GM19043 (cell line): ENCODE results near the gene LRRC45.
"Not testable (repeated sequence)": the region's sequence is repeated elsewhere in the genome, so short reads cannot be mapped to it uniquely, and the experiment has no call there.

Experiments
- ATAC-seq: cut with Tn5 transposase; IDR thresholded peaks from one replicate; pipeline ENCODE4 v1.9.1; 2021; ENCODE audit warnings: low read depth; ENCODE audit not compliant: unreplicated experiment

The LRRC45 gene

DNA sequence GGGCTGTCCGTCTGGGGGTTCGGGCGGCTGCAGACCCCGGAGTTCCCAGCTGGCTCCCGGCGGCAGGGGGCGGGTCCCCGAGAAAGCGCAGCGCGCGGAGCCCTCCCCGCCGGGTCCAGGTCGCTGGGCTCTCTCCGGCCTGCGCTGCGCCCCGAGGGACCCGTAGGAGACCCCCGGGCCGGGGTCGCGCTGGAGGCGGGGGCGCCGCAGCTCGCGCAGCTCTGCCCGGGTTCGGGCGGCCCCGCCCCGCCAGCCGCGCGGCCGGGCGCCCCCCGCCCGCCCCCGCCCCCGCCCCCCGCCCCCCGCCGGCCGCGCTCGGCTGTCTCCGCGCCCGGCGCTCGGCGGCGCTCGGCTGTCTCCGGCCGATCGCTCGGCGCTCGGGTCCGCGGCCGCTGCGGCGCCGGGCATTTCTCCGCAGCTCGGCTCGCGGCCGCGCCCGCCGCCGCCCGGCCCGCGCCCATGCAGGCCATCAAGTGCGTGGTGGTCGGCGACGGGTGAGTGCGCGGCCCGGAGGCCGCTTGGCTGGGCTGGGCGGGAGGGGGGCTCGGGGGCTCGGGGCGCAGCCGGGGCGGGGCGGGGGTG, 8.3 kb downstream of the LRRC45 start, which contains the start of gene RAC3:
Gene RAC3 (plus strand): TSS at position 376 of the 582 bp plus-strand sequence. CDS start 84 bp downstream, at position 460.
- ATAC-seq, result no peak

DNA sequence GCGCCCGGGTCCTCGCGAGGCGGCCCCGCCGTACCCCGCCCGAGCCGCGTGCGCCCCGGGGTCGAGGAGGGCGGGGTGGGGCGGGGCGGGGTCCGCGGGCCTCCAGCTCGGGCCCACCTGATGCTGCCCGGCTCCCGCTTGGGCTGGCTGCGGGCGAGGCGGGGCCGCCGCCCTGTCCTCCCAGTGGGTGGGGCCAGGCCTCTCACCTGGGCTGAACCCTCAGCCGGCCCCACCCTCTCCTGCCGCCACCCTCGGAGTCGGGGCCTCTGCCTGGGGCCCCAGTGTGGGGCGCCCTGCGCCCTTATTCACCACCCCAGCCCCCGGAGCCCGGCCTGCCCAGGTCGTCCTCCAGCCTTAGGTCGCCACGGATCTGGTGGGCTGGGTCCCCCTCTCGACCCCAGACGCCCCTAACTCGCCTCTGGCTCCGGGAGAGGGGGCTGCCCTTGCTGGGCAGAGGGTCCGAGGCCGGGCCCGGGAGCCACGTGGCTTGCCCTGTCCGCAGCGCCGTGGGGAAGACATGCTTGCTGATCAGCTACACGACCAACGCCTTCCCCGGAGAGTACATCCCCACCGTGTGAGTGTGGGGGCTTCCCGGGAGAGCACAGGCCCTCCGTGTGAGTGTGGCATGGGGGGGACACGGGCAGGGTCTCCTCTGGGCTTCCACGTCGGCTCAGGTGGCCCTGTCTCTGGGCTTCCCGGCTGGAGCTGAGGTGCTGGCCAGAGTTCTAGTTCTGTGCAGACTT, 9.0 kb downstream of the LRRC45 start:
- ATAC-seq, result no peak

DNA sequence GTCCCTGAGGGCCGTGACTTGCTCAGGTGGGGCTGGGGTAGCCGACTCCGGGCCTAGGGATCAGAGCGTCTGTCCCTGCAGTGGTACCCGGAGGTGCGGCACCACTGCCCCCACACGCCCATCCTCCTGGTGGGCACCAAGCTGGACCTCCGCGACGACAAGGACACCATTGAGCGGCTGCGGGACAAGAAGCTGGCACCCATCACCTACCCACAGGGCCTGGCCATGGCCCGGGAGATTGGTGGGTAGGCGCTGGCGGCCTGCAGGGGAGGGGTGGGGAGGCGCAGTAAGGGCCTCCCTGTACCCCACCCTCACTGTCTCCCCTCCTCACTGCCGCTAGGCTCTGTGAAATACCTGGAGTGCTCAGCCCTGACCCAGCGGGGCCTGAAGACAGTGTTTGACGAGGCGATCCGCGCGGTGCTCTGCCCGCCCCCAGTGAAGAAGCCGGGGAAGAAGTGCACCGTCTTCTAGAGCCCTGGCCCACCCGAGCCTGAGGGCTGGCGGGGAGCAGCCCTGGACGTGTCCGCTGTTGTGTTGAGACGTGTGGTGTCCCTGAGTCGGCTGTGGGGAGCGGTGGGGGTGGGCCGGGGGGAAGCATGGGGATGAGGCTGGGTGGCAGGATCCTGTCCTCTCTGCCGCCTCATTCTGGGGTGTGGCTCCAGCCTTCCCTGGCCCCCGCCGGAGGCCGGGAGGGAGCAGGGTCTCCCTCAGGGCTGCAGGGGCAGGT, 10.4 kb downstream of the LRRC45 start:
- no peak for ATAC-seq

DNA sequence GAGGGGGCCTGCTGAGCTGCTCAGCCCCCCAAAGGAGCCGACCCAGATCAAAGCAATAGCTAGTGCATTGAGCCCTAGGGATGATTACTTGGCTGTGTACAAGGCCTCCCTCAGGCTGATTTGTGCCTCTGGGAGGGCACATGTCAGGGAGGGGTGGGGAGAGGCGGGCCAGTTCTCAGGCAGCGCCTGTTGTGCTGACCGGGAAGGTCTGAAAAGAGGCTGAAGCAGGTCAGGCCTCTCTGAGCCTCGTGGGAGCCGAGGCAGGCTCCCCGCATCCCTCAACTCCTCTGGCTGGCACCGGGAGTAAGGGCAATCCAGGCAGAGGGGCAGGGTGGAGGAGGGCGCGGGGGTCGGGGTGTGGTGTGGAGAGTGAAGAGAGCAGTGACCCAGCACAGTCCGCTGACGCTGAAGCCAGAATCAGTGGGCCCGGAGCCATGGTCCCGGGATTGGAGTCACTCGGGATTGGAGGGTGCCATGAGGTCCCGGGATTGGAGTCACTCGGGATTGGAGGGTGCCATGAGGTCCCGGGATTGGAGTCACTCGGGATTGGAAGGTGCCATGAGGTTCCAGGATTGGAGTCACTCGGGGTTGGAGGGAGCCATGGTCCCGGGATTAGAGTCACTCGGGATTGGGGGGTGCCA, 11.4 kb downstream of the LRRC45 start:
- no peak for ATAC-seq

DNA sequence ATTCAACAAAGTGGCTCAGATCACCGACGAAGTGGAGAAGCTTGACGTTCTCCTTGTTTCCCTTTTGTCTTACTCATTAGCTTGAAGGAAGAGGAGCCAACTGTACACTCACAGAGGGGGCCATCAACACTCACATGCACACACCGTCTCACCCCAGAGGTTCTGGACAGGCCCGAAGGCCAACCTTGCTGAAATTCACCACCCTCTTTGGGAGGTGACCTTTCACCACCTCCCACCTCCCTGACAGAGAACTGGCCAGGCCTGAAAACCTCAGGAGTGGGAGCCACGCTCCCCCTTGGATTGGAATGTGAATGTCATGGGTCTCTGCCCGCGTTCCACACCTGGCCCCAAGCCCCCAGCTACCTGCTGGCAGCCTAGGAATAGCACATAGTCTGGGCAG, 12.4 kb downstream of the LRRC45 start:
- no peak for ATAC-seq

DNA sequence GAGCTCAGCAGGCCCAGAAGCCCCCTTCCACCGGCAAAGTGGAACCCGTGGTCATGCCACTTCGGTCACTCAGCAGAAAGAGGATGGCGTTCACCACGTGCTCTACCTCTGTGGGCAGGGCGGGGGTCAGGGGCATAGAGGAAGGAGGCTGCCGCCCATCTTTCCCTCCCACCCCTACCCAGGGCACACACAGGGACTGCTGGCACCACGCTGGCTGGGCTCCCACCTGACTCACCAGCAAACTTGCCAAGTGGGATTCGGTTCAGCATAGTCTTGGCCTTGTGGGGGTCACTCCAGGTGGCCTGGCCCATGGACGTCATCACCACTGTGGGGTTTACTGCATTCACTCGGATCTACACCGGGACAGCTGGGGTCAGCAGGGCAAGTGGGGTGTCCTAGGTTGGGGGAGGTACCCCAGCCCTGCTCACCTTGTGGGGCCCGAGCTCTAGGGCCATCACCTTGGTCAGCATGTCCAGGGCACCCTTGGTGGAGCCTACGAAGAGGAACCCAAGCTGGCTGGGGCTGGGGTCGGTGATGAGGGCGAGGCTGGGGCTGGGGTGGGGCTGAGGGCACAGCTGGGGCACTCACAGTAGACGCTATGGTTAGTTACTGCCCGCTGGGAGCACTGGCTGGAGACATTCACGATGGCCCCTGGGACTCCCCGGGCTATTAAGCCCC, 13.0 kb downstream of the LRRC45 start:
- no peak for ATAC-seq

DNA sequence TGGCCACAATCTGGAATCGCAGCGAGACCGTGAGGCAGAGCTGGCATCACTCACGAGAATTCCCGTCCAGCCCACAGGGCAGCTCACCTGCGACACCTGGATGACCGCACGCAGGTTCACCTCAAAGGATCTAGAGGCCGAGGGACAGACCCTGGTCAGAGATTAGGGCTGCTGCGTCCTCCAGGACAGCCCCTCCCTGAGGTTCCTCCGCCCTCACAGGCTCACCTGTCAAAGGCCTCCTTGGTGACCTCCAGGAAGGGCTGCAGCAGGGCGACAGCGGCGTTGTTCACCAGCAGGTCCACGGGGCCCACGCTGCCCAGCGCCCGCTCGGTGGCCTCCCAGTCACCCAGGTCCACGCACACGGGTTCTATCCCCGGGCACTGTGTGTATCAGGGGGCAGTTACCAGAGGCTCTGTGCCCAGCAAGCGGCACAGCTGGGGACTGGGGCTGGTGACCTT, 13.6 kb downstream of the LRRC45 start:
- ATAC-seq, result no peak

DNA sequence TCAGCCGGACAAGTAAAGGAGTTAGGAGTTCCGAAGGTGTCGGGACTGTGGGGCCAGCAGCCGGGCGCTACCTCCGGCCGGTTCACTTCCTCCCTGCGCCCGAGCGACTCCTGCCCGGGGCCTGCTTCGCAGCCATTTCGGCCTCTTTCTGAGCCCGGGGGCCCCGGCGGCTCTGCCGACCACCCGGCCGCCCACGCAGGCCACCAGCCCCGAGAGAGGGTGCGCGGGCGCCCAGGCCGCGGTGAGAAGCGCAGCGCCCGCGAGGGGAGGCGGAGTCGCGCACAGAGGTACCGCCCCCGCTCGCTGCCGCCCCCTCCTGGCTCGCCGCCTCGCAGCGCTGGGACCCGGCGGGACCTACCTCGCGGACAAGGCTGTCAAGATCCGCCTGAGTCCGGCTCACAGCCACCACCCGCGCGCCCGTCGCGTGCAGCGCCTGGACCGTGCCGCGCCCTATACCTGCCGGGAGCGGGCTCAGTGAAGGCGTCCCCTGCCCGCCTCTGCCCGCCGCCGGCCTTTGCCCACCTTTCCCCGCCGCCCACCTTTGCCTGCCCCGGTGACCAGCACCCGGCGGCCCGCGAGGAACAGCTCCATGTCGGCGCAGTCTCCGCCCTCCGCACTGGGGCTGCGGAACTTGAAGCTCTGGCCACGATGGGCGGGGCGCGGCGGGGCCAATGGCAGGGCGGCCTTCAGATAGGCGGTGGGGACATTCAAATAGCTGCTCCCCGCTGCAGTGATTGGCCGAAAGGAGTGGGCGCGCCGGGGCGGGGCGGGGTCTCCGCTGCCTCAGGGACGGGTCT, 14.2 kb downstream of the LRRC45 start, which contains the start of gene DCXR:
Gene DCXR (minus strand): TSS at position 606 of the 797 bp plus-strand sequence. CDS start 15 bp downstream, at position 591.
- ATAC-seq, result peak; percentile 85

DNA sequence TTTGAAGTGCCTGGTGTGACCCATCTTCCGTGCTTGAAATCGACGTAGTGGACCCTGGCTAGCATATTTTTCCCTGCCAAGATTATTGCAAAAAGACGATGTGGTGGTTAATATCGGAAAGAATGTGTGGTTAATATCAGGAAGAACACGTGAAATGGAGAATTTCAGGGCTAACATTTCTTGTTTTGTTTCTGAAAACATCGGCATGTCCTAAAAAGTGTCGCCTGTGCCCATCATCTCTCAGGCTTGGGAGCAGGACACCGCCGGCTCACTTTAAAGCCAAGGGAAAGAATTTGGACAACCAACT, 14.7 kb downstream of the LRRC45 start:
- no peak for ATAC-seq

DNA sequence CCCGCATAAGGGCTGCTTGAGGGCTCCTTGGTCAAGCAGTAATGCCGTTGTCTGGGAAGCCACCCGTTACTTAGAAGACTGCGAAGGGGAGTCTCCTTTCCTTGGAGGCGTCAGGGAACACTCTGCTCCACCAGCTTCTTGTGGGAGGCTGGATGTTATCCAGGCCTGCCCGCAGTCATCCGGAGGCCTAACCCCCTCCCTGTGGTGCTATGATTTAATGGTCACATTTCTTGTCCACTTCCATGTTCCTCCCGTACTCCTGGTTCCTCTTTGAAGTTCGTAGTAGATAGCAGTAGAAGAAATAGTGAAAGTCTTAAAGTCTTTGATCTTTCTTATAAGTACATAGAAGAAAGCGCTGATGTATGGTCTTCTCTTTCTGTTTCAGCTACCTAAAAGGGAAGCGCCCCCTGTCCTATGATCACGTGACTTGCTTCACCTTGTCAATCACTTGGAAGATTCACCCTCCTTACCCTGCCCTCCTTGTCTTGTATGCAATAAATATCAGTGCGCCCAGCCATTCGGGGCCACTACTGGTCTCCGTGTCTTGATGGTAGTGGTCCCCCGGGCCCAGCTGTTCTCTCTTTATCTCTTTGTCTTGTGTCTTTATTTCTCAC, 15.8 kb downstream of the LRRC45 start:
- ATAC-seq, result not testable (repeated sequence)

DNA sequence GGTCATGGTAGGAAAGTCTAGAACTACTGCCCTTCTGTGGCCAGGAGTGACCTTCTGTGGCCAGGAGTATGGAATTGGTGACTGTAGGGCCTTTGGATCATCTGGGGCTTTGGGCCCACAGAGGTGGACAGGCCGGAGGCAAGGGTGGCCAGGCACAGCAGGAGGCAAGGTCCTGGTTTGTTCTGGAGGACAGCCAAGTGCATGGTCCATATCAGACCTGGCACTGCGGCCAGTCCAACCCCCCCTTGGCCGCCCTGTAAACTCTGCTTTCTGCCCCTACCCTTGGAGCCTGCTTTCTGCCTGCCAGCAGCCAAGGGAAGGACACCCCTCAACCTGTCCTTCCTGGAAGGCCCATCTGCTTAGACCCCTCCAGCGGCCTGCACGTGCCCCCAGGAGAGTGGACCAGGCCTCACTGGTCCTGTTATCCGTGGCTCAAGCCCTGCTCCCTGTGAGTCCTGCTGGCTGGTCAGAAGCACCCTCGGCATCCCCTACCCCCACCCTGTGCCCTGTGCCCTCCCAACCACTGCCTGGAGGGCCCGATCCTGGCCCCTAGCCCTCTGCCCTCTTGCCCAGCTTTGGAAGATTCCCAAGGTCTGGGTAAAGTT, 16.7 kb downstream of the LRRC45 start:
- no peak for ATAC-seq

DNA sequence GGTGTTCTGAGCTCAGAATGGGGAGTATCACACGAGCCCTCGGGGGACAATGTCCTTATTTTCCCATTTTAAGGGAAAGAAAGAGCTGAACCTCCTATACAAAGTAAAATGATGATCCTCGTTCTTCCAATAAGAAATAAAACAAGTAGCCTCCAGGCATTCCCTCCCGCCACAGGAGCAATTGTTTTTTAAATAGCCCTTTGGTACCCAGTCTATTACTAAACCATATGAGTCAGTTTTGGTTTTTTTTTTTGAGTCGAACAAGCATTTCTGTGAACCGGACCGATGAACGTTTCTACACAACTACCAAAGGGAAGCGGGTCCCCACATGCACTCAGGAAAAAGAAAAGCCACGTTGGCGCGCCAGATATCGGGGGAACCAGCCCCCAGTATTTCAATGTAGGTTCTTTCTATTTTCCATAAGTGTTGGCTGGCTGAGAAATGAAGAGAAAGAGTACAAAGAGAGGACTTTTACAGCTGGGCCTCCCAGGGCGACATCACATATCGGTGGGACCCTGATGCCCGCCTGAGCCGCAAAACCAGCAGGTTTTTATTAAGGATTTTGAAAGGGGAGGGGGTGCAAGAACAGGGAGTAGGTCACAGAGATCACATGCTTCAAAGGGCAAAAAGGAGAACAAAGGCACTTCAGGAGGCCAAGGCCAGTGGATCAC, 18.2 kb downstream of the LRRC45 start:
- no peak for ATAC-seq

DNA sequence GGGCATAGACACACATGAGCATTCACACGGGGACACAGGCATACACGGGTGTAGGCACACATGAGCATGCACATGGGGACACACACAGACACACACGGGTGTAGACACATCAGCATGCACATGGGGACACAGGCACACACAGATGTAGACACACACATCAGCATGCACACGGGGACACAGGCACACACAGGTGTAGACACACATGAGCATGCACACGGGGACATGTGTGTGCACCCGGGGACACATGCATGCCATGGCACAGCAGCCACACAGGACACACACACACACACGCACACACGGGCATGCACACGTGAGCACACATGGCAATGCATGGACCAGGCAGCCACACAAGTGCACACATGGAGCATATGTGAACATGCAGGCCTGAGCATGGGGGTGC, 19.5 kb downstream of the LRRC45 start:
- ATAC-seq, result no peak

DNA sequence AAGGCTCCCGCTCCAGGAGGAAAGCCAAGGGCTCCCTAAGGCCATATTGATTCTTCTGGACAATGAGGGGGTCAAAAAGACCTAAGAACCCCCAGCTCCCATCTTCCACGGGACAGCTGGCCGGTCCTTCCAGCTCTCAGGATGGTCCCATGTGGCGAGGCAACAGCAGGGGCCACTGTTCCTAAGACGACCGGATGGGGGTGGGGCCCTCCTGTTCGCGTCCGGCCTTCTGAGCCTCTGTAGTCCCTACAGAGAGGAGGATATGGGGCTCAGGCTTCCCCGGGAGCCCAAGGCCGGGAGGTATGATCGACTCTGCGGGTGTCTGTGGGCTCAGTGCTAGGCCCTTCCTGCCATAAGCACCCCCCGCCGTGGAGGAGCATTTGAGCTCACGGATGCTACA, 20.4 kb downstream of the LRRC45 start:
- ATAC-seq, result no peak

DNA sequence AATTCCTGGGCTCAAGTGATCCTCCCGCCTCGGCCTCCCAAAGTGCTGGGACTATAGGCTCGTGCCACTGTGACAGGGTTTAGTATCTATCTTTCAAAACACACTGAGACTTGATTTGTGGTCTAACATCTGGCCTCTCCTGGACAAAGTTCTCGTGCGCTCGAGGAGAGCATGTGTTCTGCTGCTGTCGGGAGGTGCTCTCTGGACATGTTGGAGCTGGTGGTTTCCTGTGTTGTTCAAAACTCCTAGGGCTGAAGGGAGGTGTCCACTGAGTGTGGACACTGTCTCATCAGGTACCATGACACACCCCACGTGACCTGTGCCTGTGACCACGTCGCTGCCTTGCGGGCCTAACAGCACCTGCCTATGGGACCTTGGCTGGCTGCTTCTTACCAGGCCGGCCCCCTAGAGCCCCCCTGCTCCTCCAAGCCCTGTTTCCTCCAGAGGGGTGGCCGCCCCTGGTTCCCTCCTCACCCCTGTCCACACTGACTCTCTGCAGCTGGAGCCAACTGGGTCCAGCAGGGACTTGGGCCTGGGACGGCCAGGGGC, 22.9 kb downstream of the LRRC45 start:
- ATAC-seq, result no peak

DNA sequence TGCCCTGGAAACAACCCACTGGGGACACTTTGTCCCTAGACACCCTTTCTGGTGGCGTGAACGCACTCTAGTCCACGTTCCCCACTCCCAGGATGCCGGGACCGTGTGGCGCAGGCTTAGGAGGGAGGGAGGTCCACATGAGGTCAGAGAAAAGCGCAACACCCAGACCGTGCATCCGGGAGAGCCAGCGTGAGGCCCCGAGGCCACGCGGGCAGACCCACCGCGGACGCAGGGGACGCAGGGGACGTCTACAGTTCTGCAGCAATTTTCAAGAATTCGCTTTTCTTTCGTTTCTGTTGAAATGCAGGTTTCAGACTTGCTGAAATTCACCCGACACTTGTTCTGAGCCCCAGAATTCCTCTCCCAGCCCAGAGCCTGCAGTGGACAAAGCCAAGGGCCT, 23.8 kb downstream of the LRRC45 start:
- no peak for ATAC-seq

DNA sequence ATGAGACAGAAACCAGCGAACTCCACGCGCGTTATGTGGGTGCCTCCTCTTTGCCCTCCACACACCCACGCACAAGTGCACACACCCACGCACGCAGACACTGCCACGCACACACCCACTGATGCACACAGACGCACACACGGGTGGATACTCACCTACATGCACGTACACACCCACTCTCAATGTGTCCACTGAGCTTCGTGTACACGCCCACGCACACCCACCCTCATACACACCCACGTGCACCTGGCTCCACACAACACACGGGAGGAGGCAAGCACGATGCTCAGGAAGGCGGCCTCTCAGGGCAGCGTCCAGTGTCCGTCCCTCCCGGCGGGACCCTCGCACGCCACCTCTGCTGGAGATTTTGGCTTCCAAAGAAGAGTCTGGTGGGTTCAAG, 24.3 kb downstream of the LRRC45 start:
- ATAC-seq, result no peak

DNA sequence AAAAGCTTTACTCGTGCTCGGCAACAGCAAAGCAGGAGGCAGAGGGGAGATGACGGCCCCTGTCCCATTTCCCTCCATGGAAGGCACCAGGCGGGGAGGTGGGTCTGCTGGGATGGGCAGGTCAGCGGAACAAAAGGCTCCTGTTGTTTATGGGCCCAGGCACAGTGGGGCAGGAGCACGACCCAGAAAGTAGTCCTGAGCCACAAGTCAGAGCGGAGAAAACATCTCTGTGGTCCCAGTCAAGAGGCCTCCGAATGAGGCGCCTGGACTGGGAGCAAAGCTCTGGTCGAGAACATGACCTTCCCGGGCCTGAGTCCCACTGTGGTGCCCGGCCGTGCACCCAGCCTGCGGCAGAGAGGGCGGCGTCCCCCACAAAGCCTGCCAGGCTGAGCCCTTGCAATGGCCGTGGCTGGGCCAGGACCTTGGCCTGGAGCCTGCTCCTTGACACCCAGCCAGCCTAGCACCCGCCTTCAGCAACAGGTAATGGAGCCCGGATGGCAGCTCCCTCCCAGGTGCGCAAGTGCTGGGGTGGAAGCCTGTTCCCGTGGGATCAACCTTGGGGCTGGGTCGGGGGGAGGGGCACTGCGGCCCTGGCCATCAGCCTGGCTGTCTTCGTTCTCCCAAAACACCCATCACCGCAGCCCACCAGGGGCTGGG, 24.9 kb downstream of the LRRC45 start:
- ATAC-seq, result no peak
